ENCODE results near the gene ABCC6.

GRCh38 chr16:16162591-16162990, 60.7 kb downstream of the ABCC6 start:
- TF ChIP-seq POLR2AphosphoS5 (IDR thresholded peaks at IDR 0.05; ENCODE audit: insufficient read depth, low read depth, low read length) (no peak), CTCF (IDR thresholded peaks at IDR 0.05; ENCODE audit: extremely low read depth in 1 of 2, insufficient read depth in 1 of 2, low read depth in 1 of 2, low read length in 2 of 2) (no peak), POLR2A (IDR thresholded peaks at IDR 0.05; ENCODE audit: low read depth, low read length) (no peak)

Data from endothelial cell of umbilical vein (primary cell).